ENCODE data around the gene KMO.

The KMO gene

GRCh38 chr1:241641773-241642592, 109.8 kb downstream of the KMO start:
- peak; percentile 74 to 89 for DNase-seq (ENCODE audit: low read depth in 2 of 2)
- no peak for TF ChIP-seq CTCF (IDR thresholded peaks at IDR 0.05; ENCODE audit: low read depth, low read length)
- no peak overlapping the region for H3K4me3 ChIP-seq (replicated peaks in 1 of 2; ENCODE audit: low read depth in 2 of 2, low read length in 2 of 2)

DNA sequence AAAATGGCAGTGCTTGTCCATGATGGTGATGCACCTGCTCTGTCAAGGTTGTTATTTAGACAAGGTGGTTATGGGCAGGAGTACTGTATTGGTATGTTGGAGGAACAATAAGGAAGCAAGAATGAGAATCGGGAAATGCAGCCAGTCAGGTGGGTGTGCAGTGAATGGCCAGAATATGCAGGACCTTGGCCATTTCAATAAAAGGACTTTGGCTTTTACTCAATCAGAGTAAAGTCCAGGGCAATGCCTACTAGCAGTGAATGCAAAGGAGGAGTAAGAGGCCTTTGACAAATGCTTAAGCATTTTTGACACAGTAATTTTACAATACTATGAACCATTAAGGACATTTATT, 110.4 kb downstream of the KMO start:
- DNase-seq (ENCODE audit: low read depth in 2 of 2): no peak
- TF ChIP-seq CTCF (IDR thresholded peaks at IDR 0.05; ENCODE audit: low read depth, low read length): no peak
- H3K4me3 ChIP-seq (replicated peaks in 1 of 2; ENCODE audit: low read depth in 2 of 2, low read length in 2 of 2): no peak overlapping the region

GRCh38 chr1:241644259-241644658, 112.1 kb downstream of the KMO start:
- DNase-seq (ENCODE audit: low read depth in 2 of 2): no peak
- TF ChIP-seq CTCF (IDR thresholded peaks at IDR 0.05; ENCODE audit: low read depth, low read length): no peak
- no peak overlapping the region for H3K4me3 ChIP-seq (replicated peaks in 1 of 2; ENCODE audit: low read depth in 2 of 2, low read length in 2 of 2)

- H3K4me3 ChIP-seq (replicated peaks in 1 of 2; ENCODE audit: low read depth in 2 of 2, low read length in 2 of 2): no peak overlapping the region
- peak in 1 of 2 donors; percentile 32 for DNase-seq (ENCODE audit: low read depth in 2 of 2)
- no peak for TF ChIP-seq CTCF (IDR thresholded peaks at IDR 0.05; ENCODE audit: low read depth, low read length)
Observed at GRCh38 chr1:241645199-241645598, 113.0 kb downstream of the KMO start.
